Measurements from ENCODE around the gene SMIM8. TPM values are rescaled to one million over a fixed set of nuclear protein-coding genes. Genes with fewer than 3 reads are reported as not detected.
"Not testable (repeated sequence)": the region's sequence is repeated elsewhere in the genome, so short reads cannot be mapped to it uniquely, and the experiment has no call there.

Gene SMIM8, protein sequence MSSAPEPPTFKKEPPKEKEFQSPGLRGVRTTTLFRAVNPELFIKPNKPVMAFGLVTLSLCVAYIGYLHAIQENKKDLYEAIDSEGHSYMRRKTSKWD
- 10 to 100 TPM in 6 of 10 donors, 1 to 10 TPM in 4; 7.8 to 16.7 (median 11.5) TPM for polyA plus RNA-seq (ENCODE audit: insufficient read length in 10 of 10)
- long read RNA-seq, donor 1, partial matches to known transcripts, result 0 of 4 reads
- long read RNA-seq, donor 1, other reads (novel, unspliced or antisense), result 0 of 4 reads
- long read RNA-seq, donor 2, partial matches to known transcripts, result 0 of 5 reads
- long read RNA-seq, donor 2, other reads (novel, unspliced or antisense), result 0 of 5 reads
- long read RNA-seq, donor 3, result 0 reads
- long read RNA-seq, donor 4, partial matches to known transcripts, result 0 of 3 reads
- long read RNA-seq, donor 4, other reads (novel, unspliced or antisense), result 0 of 3 reads
- long read RNA-seq, donor 5, partial matches to known transcripts, result 0 of 4 reads
- long read RNA-seq, donor 5, other reads (novel, unspliced or antisense), result 0 of 4 reads
- long read RNA-seq, donor 6, partial matches to known transcripts, result 0 of 4 reads
- long read RNA-seq, donor 6, other reads (novel, unspliced or antisense), result 0 of 4 reads
- long read RNA-seq, donor 7, partial matches to known transcripts, result 0 of 3 reads
- long read RNA-seq, donor 7, other reads (novel, unspliced or antisense), result 0 of 3 reads
- long read RNA-seq, donor 8, transcript SMIM8-201 (3 exons, 2,405 nt), result major isoform, 8 of 9 reads
- long read RNA-seq, donor 8, partial matches to known transcripts, result 0 of 9 reads
- long read RNA-seq, donor 8, other reads (novel, unspliced or antisense), result 0 of 9 reads
- long read RNA-seq, donor 9, partial matches to known transcripts, result 0 of 1 reads
- long read RNA-seq, donor 9, other reads (novel, unspliced or antisense), result 0 of 1 reads

DNA sequence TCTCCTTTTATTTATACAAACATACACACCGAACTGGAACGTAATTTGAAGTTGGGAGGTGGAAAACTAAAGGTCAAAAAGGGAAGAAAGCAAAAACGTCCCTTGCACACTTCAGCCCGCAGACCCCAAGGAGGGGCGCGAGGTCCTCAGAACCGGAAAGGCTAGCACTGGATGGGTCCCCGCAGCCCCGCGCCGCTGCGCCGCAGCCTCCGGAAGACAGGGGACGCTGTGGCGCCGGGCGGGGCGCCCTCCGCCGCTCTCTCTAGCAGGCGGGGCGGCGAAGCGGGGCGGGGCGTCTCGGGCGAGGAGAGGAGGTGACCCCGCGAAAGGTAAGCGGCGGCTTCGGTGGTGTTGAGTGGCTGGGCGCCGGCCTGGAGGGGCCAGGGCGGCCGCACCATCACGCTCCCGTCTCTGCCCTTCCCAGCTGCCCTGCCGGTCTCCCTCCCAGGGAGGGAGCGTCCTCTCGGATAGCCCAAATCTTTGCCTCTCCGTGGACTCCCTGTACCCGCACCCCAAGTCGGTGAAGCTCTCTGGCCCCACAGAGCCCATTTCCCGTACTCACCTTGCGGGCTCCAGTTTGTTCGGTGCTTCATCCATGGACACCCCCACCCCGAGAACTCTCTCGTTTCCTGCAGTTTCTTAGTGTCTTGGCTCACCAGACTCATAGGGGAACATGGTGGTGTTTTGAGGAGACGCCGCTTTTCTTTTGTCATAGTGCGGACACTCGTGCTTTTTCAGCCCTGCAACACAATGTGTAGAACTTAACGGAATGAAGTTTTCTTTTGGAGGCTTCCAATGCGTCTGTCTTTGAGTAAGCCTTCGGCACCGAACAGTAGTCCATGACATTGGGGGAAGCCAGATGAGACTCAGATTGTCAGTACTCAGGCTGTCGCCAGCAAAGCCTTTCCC, at the start of gene SMIM8:
TSS of gene SMIM8 (plus strand) at position 285 of the 909 bp plus-strand sequence. CDS start 14,444 bp downstream, outside the sequence.
- DNase-seq, result peak; percentile 68 to 92 (median 86)

DNA sequence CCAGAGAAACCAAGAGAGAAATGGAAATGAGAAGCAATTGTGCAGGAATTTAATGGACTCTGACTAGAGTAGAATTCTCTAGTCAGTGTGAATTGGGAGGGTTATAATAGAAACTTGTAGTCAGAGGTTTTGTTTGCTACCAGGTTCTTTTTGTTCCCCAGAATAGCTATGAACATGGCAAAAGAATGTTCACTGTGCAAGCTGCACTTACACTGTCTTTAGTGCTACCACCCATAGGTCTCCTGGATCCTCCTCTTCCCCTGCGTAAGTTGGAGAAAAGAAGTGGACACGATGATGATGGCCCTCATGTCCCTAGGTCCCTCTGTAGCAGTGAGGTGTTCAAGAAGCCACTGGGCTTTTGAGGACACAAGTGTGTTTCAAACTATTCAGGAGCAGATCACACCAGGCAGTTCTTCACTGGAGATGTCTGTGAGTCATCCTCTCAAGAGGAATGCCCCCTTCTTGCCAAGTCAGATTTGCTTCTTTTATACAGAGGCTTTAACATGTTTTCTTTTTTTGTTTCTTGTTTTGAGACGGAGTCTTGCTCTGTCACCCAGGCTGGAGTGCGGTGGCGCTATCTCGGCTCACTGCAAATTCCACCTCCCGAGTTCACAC, 47.6 kb upstream of the SMIM8 start:
- peak in 1 of 3 donors; percentile 18 for DNase-seq

DNA sequence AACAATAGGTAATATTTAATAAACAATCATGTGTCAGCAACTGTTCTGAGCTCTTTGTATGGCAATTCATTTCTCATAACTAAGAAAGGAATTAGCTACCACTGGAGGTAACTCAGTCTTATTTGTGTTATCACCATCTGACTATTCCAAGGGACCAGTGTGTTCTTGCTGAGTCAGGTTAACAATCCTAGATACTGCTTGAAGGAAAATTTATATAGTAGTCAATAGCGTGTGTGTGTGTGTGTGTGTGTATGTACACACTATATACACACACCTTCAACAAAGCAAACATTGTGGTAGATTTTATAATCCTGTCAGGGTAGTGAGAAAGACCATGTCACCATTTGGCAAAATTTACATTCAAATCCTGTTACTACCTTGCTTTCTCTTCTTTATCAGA, 45.8 kb upstream of the SMIM8 start:
- no peak for DNase-seq

DNA sequence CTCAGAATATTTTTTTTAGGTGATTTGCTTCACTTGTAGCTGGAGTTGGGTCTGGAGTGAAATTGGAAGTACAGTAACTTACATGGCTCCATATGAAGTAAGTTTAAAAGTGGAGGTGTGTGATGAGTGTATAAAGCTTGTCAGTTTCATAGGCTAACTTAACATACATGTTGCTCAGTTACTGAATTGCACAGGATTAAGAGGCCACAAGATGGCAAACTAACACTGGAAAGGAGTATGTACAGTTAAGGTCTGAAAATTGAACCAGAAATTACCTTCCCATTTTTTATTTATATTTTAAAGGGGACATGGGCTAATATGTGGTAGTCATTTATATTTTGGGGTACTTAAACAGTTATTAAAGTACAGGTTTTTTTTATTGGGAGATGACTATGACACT, 45.3 kb upstream of the SMIM8 start:
- no peak for DNase-seq

DNA sequence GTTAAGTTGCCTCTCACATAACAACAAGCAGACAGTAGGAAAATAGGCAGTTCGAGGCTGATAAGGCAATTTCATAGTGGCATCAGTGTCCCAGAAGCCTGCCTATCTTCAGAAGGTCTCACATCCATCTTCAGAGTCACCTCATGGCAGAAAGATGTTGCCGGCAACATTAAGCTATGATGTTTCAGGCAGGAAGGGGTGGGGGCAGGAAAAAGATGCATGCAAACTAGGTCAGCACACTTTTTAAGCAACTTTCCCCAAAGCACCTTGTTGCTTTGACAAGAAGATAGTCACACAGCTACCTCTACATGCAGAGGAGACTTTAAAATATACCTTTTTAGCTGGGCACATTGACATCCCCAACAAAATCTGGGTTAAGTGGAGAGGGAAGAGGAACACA, 43.2 kb upstream of the SMIM8 start:
- DNase-seq, result no peak

DNA sequence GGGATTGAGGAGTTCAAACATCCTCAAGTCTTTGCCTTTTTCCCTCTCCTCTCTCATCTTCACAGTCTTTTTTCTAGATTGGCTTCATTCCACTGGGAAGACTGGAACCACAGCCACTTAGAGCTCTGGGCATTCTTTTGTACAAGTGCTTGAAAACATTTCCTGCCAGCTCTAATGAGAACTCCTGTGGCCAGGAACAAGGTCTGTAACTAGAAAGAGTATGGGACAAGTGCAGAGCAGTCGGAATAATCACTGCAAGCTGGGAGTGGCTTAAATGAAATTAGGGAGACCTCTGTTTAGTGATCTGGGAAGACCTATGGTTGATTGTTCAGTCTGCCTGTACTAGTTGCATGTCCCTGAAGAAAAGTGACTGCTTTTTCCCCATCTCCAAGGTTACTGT, 41.0 kb upstream of the SMIM8 start:
- no peak for DNase-seq

DNA sequence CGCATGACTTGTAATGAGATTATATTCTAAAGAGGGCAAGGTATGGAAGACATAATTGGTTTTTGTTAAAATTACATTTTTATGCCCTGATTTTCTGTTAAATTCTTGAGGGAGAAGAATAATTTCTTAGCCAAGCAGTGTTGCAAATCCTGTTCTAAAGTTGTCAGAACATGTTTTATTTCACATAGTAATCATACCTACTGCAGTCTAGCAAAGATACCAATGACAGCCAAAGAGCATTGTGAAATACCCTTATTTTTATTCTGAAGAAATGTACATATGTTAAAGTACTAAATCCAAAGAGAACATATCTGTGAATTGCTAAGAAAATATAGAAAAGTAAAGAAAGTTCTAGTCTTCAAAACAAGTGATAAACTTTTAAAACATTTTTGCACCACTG, 39.6 kb upstream of the SMIM8 start:
- no peak for DNase-seq

DNA sequence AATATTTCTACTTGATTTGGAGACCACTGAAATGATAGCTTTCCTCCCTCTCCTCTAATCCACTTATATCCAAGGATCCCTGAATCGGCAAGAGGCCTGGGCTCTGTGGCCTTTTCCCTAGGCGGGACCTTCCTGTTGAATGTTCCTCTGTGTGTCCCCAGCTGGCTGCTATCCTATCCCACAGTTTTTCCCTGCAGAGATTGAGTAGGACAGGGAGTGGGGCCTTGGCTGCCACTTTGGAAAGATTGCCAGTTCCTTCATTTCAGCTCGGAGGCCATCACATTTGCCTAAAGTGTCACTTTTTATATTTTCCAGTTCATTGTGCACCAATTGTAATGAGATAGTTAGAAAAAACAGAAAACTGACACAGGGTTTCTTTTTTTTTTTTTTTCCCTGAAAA, 38.9 kb upstream of the SMIM8 start:
- no peak for DNase-seq

DNA sequence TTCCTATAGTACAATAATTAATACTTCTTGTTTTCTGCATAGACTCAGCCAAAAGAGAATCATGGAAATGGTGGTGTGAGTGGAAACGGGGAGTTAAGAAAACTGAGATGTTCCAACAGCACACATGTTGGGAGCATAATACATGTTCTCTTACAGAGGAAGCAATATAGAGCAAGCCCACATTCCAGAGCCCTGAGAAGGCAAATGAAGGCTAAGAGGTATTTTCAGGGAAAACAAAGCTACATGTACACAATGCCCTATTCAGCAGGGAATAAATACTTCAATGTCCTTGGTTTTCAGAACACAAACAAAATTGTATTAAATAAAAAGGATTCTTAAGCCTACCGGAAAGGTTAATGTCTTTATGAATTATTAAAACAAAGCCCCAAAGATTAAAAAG, 35.1 kb upstream of the SMIM8 start:
- no peak for DNase-seq

DNA sequence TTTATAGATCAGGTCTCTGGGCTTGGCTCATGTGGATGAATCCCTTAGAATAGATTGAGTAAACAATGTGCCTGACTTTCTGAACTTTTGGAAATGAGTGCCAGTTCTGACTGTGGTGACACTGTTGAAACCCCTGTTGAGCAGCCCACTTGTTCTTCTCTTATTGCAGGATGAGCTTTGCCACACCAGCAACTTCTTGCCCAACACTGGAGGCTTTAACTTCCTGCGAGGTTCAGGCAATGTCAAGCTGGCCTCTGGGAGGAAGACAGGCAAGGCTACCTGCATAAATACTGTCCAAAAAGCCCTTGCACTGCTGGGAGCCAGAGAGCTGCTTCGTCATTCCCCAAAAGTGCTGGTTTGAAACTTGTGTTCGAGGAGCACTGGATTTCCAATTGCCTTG, 32.8 kb upstream of the SMIM8 start:
- no peak for DNase-seq

DNA sequence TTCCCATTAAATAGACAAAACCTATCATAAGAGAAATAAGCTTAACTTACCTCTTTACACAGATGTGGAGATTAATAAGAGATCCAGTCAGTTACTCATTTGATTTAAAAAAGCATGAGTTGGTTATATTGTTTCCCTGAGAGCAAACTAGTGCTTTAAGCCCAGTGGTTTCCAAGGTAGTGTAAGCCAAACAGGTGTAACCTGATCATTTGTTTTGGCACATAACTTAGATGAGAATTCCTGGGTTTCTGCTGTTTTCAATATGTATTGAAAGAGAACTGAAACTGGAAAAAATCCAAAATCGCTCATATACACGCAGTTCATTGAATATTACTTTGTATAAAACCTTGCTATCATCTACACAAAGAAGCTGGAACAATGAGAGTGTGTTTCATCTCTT, 30.5 kb upstream of the SMIM8 start:
- peak in 1 of 3 donors; percentile 11 for DNase-seq

DNA sequence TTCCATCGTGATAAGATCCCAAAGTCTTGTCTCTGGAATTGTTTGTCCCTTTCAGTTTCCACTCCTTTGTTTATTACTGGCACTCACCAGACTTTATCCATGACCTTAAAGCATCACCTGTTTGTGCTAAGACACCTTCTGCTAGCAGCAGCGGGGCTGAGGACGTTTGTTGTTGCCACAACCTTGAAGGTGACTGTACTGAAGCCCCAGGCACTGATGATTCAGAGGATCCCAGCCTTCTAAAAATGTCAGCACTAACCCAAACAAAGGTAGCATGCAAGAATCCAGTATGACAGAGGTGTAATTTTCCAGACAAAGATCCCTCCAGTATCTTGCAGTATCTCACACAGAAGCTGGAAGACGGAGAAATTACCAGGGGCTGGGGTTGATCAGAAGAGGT, 28.9 kb upstream of the SMIM8 start:
- DNase-seq, result no peak

DNA sequence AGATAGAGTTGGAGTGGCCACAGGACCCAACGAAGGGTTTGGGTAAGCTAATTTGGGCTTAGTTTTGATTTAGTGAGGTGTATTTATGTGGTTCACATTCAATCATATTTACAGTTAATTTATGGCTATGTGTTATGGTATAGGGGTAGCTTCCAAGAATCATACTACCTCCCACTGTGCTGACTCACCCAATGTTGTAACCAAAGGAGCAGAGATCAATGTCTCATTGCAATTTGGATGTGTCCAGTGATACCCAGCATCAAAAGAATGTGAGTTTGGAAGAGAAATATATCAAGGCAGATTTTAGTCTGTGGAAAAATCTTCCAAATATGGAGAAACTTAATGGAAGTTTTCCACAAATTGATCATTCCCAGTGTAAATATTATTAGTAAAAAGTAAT, 25.3 kb upstream of the SMIM8 start:
- peak in 1 of 3 donors; percentile 1 for DNase-seq

DNA sequence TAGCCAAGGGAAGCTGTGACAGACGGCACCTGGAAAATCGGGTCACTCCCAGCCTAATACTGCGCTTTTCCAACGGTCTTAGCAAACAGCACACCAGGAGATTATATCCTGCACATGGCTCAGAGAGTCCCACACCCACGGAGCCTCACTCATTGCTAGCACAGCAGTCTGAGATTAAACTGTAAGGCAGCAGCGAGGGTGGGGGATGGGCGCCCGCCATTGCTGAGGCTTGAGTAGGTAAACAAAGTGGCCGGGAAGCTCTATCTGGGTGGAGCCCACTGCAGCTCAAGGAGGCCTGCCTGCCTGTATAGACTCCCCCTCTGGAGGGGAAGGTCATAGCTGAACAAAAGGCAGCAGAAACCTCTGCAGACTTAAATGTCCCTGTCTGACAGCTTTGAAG, 21.1 kb upstream of the SMIM8 start:
- DNase-seq, result not testable (repeated sequence)

DNA sequence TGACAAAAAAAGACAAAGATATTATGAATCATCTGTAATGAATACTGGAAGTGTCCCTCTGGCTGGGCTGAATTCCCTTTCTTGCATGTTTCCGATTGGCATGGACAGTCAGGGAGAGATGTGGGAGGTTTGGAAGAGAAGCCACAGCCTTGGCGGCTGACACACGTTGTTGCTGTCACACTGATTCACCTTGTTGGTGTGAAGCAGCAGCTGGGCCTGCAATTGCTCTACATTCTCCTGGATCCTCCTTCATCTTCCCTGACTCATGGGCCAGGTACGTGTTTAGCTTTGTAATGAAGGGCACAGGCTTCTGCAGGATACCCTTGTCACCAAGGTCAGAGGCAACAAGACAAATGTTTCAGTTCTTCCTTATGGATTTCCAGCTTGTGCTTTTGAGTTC, 13.4 kb upstream of the SMIM8 start:
- DNase-seq, result no peak

DNA sequence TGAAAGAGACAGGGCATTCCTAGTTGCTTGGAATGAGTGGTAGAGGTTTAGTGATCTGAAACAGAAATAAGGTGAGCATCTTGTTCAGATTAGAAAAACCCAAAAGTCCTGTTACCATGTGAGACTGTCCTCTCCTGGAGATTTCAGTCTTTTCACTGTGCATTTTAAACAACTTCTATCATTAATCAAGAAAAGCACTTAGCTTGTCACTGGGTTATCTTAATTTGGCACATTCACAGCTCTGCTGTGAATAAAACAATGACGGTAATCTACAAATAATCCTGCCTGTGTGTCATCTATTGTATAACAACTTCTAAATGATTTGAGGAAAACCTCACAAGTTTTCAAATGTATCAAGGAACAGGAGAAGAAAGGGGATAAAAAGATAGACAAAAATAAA, 9.5 kb upstream of the SMIM8 start:
- DNase-seq, result no peak

DNA sequence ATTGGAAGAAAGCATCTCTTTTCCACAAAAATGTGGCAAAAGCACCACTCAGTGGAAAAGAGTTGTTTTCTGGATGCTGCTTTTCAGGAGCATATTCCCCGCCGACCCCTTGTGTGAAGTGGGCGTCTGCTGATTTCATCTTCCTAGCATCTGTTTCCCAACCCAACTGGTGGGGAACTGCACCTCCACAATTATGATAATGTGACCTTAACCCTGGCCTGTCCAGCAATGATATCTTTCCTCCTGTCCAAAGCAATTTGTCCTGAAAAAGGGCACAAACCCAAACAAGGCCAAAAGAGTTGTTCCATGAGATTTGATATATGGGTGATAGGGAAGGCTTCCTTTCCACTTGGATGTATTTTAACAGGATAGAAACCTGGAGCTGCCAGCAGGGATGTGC, 7.3 kb upstream of the SMIM8 start:
- DNase-seq, result no peak

DNA sequence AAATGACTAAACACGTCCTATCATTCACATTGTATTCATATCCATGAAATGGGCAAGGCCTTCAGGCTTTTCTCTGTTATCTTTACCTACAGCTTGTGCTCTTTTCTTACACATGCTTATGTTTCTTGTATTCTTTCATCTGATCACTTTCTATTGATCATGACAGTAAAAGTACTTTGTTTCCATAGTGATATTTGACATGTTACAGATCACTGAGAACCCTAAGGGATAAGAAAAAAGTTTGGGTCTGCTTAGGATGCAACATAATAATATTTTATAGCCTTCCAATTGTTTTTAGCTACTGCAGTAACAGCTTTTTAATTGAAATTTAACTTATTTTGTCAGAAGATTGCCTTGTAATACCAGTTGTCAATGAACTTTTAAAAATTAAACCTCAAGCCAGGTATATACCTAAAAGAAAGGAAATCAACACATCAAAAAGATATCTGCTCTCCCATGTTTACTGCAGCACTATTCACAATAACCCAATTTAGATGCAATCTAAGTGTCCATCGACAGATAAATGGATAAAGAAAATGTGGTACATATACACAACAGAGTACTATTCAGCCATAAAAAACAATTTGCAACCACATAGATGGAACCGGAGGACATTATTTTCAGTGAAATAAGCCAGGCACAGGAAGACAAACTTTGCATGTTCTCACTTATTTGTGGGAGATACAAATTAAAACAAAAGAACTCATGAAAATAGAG, 3.0 kb upstream of the SMIM8 start:
- no peak for DNase-seq

DNA sequence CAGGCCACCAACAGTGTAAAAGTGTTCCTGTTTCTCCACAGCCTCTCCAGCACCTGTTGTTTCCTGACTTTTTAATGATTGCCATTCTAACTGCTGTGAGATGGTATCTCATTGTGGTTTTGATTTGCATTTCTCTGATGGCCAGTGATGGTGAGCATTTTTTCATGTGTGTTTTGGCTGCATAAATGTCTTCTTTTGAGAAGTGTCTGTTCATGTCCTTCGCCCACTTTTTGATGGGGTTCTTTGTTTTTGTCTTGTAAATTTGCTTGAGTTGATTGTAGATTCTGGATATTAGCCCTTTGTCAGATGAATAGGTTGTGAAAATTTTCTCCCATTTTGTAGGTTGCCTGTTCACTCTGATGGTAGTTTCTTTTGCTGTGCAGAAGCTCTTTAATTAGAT, 1.5 kb downstream of the SMIM8 start:
- DNase-seq, result not testable (repeated sequence)

DNA sequence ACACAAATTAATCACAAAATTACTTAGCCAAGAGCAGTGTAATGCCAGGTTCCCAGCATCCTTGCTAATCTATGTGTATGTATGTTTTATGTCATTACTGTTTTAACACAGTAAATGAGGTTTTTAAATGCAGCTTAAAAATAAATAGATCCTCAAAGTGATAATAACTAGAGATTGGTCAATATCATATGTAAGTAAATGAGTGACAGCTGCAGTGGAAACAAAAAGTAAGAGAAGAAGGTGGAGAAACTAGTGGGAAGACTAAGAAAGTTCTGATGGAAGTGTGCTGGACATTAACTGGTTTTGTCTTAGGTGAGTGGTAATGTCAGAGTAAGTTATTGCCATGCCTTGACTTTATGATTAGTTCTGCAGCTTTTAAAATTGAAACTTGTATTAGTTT, 8.6 kb downstream of the SMIM8 start:
- DNase-seq, result no peak

DNA sequence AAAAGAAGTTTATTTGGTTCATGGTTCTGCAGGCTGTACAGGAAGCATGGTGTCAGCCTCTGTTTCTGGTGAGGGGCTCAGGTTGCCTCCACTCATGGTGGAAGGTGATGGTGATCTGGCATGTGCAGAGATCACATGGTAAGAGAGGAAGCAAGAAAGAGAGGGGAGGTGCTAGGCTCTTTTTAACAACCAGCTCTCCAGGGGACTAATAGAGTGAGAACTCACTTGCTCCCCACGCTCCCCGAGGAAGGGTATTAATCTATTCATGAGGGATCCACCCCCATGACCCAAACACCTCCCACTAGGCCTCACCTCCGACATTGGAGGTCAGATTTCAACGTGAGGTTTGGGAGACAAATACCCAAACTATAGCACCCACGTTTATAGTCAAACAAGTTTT, 10.6 kb downstream of the SMIM8 start:
- DNase-seq, result no peak

All from muscle of back (tissue), 13 donors.